H9 (cell line): ENCODE data around the gene YPEL3. TPM values are rescaled to one million over a fixed set of nuclear protein-coding genes. Genes with fewer than 3 reads are reported as not detected.

Experiments used
- DNase-seq: peaks from one replicate; pipeline ENCODE4 v3.0.0-alpha.2; 2017
- H2AFZ ChIP-seq: one replicate; pipeline ENCODE4 v1.6.1; 2013; ENCODE audit warnings: mild to moderate bottlenecking, low read length, control low read depth, moderate library complexity
- H2AK5ac ChIP-seq: 2 replicates; pipeline ENCODE4 v1.6.1; 2013; ENCODE audit warnings: low read length, control low read depth, mixed read lengths; ENCODE audit not compliant: insufficient read length
- H2BK120ac ChIP-seq: one replicate; pipeline ENCODE4 v1.6.1; 2013; ENCODE audit warnings: low read depth, mild to moderate bottlenecking, low read length, control low read depth, inconsistent platforms; ENCODE audit not compliant: poor library complexity, severe bottlenecking
- H2BK12ac ChIP-seq: 2 replicates; pipeline ENCODE4 v1.6.1; 2013; ENCODE audit warnings: low read length, control low read depth, mixed read lengths, low read depth; ENCODE audit not compliant: insufficient read length
- H2BK15ac ChIP-seq: 2 replicates; pipeline ENCODE4 v1.6.1; 2013; ENCODE audit warnings: low read depth, low read length, control low read depth
- H2BK20ac ChIP-seq: one replicate; pipeline ENCODE4 v1.6.1; 2013; ENCODE audit warnings: low read depth, mild to moderate bottlenecking, low read length, control low read depth, inconsistent platforms; ENCODE audit not compliant: poor library complexity, severe bottlenecking
- H2BK5ac ChIP-seq: 2 replicates; pipeline ENCODE4 v1.6.1; 2013; ENCODE audit warnings: low read length, control low read depth, mixed read lengths; ENCODE audit not compliant: insufficient read length
- H3K14ac ChIP-seq: 2 replicates; pipeline ENCODE4 v1.6.1; 2013; ENCODE audit warnings: low read length, control low read depth; ENCODE audit not compliant: insufficient read depth
- H3K18ac ChIP-seq: 2 replicates; pipeline ENCODE4 v1.6.1; 2013; ENCODE audit warnings: low read depth, mild to moderate bottlenecking, mixed read lengths, low read length, control low read depth; ENCODE audit not compliant: insufficient read length
- H3K23ac ChIP-seq: 2 replicates; pipeline ENCODE4 v1.6.1; 2013; ENCODE audit warnings: low read length, control low read depth, mixed read lengths, low read depth; ENCODE audit not compliant: insufficient read length
- H3K23me2 ChIP-seq: 2 replicates; pipeline ENCODE4 v1.6.1; 2013; ENCODE audit warnings: low read depth, mild to moderate bottlenecking, mixed read lengths, low read length, control low read depth; ENCODE audit not compliant: insufficient read length, poor library complexity, severe bottlenecking
- H3K27ac ChIP-seq: 2 replicates; pipeline ENCODE4 v1.5.1; 2013; ENCODE audit warnings: low read length, control low read depth, mixed read lengths, low read depth; ENCODE audit not compliant: insufficient read length
- H3K27me3 ChIP-seq: 2 replicates; pipeline ENCODE4 v1.6.1; 2013; ENCODE audit warnings: low read length, control low read depth, inconsistent platforms; ENCODE audit not compliant: insufficient read depth
- H3K4ac ChIP-seq: 2 replicates; pipeline ENCODE4 v1.6.1; 2013; ENCODE audit warnings: low read depth, mild to moderate bottlenecking, control low read depth, inconsistent platforms, low read length, moderate library complexity
- H3K4me1 ChIP-seq: 2 replicates; pipeline ENCODE4 v1.6.1; 2013; ENCODE audit warnings: low read length, control low read depth, inconsistent platforms; ENCODE audit not compliant: insufficient read depth
- H3K4me2 ChIP-seq: 2 replicates; pipeline ENCODE4 v1.6.1; 2013; ENCODE audit warnings: low read length, control low read depth, mixed read lengths; ENCODE audit not compliant: insufficient read length, insufficient read depth
- H3K56ac ChIP-seq: 2 replicates; pipeline ENCODE4 v1.6.1; 2013; ENCODE audit warnings: low read depth, mild to moderate bottlenecking, mixed read lengths, low read length, control low read depth; ENCODE audit not compliant: insufficient read length
- H3K79me1 ChIP-seq: 2 replicates; pipeline ENCODE4 v1.6.1; 2013; ENCODE audit warnings: low read depth, mild to moderate bottlenecking, moderate library complexity, low read length, control low read depth, inconsistent platforms; ENCODE audit not compliant: insufficient read depth, poor library complexity, severe bottlenecking
- H3K79me2 ChIP-seq: 2 replicates; pipeline ENCODE4 v1.6.1; 2013; ENCODE audit warnings: low read length, control low read depth, inconsistent platforms; ENCODE audit not compliant: insufficient read depth
- H3K9ac ChIP-seq: 2 replicates; pipeline ENCODE4 v1.6.1; 2013; ENCODE audit warnings: low read length, control low read depth, mixed read lengths; ENCODE audit not compliant: insufficient read length; ENCODE audit errors: extremely low read depth
- H3K9me3 ChIP-seq: one replicate; pipeline ENCODE4 v1.6.1; 2013; ENCODE audit warnings: low read depth, low read length, inconsistent platforms; ENCODE audit not compliant: control insufficient read depth
- H3T11ph ChIP-seq: one replicate; pipeline ENCODE4 v1.6.1; 2013; ENCODE audit warnings: mild to moderate bottlenecking, low read length, control low read depth, inconsistent platforms
- H4K20me1 ChIP-seq: one replicate; pipeline ENCODE4 v1.6.1; 2013; ENCODE audit not compliant: control insufficient read depth, insufficient read length, insufficient read depth
- H4K5ac ChIP-seq: 2 replicates; pipeline ENCODE4 v1.6.1; 2013; ENCODE audit warnings: low read depth, mild to moderate bottlenecking, mixed read lengths, low read length, control low read depth; ENCODE audit not compliant: insufficient read length
- H4K8ac ChIP-seq: replicated peaks from 2 replicates; pipeline ENCODE4 v1.6.1; 2013; ENCODE audit warnings: low read length, control low read depth, mixed read lengths, low read depth; ENCODE audit not compliant: insufficient read length
- H4K91ac ChIP-seq: 2 replicates; pipeline ENCODE4 v1.6.1; 2013; ENCODE audit warnings: low read depth, mild to moderate bottlenecking, moderate library complexity, mixed read lengths, low read length, control low read depth; ENCODE audit not compliant: insufficient read length
- H3K27ac Mint-ChIP-seq, 3 experiments: 2 replicates in 2 of 3; 3 replicates in 1 of 3; pipeline ENCODE4 v1.8.0; 2020 to 2021; ENCODE audit warnings: mixed read lengths in 3 of 3, mild to moderate bottlenecking in 1 of 3, moderate library complexity in 1 of 3
- H3K27me3 Mint-ChIP-seq: 2 replicates; pipeline ENCODE4 v1.8.0; 2021; ENCODE audit warnings: low read depth, mild to moderate bottlenecking, moderate library complexity, mixed read lengths
- H3K36me3 Mint-ChIP-seq, 3 experiments: 2 replicates in 2 of 3; 3 replicates in 1 of 3; pipeline ENCODE4 v1.8.0; 2020 to 2021; ENCODE audit warnings: low read depth in 3 of 3, mixed read lengths in 3 of 3; ENCODE audit not compliant: insufficient read depth in 1 of 3
- H3K4me1 Mint-ChIP-seq, 2 experiments: 2 replicates each; pipeline ENCODE4 v1.8.0; 2020; ENCODE audit warnings: mixed read lengths in 2 of 2
- H3K4me3 Mint-ChIP-seq, 2 experiments: 2 replicates in 1 of 2; 3 replicates in 1 of 2; pipeline ENCODE4 v1.8.0; 2020 to 2021; ENCODE audit warnings: mild to moderate bottlenecking in 2 of 2, mixed read lengths in 2 of 2, moderate library complexity in 1 of 2
- H3K9me3 Mint-ChIP-seq, 2 experiments: 2 replicates in 1 of 2; 3 replicates in 1 of 2; pipeline ENCODE4 v1.8.0; 2020; ENCODE audit warnings: mild to moderate bottlenecking in 2 of 2, mixed read lengths in 2 of 2, moderate library complexity in 1 of 2
- WGBS: extraction: QIAGEN DNeasy Blood & Tissue Kit; methylation state at CpG from one replicate; pipeline ENCODE4 v1.1.7; 2013; ENCODE audit warnings: missing lambda C conversion rate, low lambda C conversion rate, mixed read lengths; ENCODE audit not compliant: insufficient read length; ENCODE audit errors: extremely low coverage; 5-methylcytosine and 5-hydroxymethylcytosine counted together
- total RNA-seq: library from RNA; stranded (reverse); gene quantifications from 2 replicates; pipeline ENCODE4 v1.2.1, GENCODE V29; 2021
- TF ChIP-seq, protein P1 (sequence below): fragments of 200-600 bp; sonication (generic); conservative IDR thresholded peaks from 3 replicates; pipeline ENCODE4 v1.8.0; 2021; ENCODE audit warnings: antibody characterized with exemption, mild to moderate bottlenecking

The YPEL3 gene
- total RNA-seq, 1 experiment from 2014 or later, result 27.5 TPM

DNA sequence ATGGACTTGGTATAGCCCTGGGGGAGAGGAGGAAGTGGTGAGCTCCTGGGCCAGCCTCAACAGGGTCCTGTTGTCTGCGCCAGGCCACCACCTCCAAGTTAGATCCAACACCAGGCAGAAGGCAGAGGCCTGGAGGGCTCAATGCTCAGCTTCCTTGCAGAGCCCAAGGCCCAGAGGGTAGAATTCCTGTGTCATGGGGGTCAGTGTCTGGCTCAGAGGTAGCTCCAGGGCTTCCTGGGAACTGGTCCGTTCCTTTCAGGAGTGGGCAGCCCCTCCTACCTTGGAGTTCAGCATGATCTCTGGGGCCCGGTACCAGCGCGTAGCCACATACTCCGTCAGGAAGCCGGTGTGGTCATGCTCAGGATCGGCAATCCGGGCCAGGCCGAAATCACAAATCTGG, 21.8 kb upstream of the YPEL3 start:
- Histone ChIP-seq H3K23me2 (peaks cover 3% of the 10 kb centered on the region), H3K23ac (no peak overlapping the region), H4K20me1 (no peaks in the 10 kb centered on the region), H4K91ac (no peak overlapping the region), H2BK120ac (no peak overlapping the region), H3T11ph (no peak overlapping the region), H2AFZ (no peak overlapping the region), H3K9me3 (no peaks in the 10 kb centered on the region), H3K14ac (no peak overlapping the region), H4K8ac (no peak overlapping the region), H3K4me2 (no peak overlapping the region), H3K27me3 (no peaks in the 10 kb centered on the region; the same call in 1 of the 2 replicates), H2BK20ac (no peak overlapping the region), H3K56ac (no peak overlapping the region), H3K18ac (no peak overlapping the region), H2BK12ac (no peak overlapping the region), H3K27ac (no peak overlapping the region), H3K4me1 (no peaks in the 10 kb centered on the region), H2BK5ac (no peak overlapping the region), H3K9ac (no peak overlapping the region), H2AK5ac (no peak overlapping the region), H3K79me1 (no peaks in the 10 kb centered on the region), H3K4ac (no peak overlapping the region), H4K5ac (no peak overlapping the region), H3K79me2 (no peaks in the 10 kb centered on the region), H2BK15ac (no peak overlapping the region)
- Mint-ChIP-seq H3K27me3 (no peaks in the 10 kb centered on the region), H3K4me1 (peaks cover 8 to 10% of the 10 kb centered on the region in 2 experiments), H3K27ac (no peak overlapping the region), H3K4me3 (no peak overlapping the region), H3K9me3 (no peaks in the 10 kb centered on the region), H3K36me3 (peaks cover 0 to 28% (median 16%) of the 10 kb centered on the region in 3 experiments; a peak in 6 of 7 replicates)
- DNase-seq, result no peak
- WGBS, result no CpG with 5 or more reads among the region's 10 CpGs
- TF ChIP-seq, protein P1, sequence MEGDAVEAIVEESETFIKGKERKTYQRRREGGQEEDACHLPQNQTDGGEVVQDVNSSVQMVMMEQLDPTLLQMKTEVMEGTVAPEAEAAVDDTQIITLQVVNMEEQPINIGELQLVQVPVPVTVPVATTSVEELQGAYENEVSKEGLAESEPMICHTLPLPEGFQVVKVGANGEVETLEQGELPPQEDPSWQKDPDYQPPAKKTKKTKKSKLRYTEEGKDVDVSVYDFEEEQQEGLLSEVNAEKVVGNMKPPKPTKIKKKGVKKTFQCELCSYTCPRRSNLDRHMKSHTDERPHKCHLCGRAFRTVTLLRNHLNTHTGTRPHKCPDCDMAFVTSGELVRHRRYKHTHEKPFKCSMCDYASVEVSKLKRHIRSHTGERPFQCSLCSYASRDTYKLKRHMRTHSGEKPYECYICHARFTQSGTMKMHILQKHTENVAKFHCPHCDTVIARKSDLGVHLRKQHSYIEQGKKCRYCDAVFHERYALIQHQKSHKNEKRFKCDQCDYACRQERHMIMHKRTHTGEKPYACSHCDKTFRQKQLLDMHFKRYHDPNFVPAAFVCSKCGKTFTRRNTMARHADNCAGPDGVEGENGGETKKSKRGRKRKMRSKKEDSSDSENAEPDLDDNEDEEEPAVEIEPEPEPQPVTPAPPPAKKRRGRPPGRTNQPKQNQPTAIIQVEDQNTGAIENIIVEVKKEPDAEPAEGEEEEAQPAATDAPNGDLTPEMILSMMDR, result no peak
